Measurements from ENCODE around the gene TMEM108. TPM values are rescaled to one million over a fixed set of nuclear protein-coding genes. Genes with fewer than 3 reads are reported as not detected.

TMEM108 gene
- total RNA-seq, 4 donors from 2014 or later: 1.1 to 3.2 TPM; not detected in 2

DNA sequence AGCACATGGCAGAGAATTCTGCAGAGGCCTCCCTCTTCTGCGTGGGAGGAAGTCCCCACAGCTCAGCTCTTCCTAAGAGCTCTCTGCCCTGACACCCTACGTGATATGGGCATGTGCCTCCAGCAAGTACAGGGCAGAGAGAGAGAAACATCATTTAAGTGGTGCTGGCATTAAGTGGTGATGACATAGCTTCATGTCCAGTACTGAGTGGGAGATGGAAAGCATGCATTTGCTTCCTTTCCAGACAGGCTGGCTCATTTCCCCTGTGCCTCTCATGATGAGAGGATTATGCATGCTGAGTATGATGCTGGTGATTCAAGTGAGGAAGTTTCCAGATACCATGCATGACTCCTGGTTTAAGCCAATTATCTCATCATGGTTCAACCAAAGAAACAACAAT is 388.5 kb downstream of the TMEM108 start:
- Histone ChIP-seq H3K4me1 (no peaks in the 10 kb centered on the region), H3K4me3 (no peak overlapping the region), H3K27me3 (no peaks in the 10 kb centered on the region), H3K36me3 (no peaks in the 10 kb centered on the region), H3K27ac (no peak overlapping the region), H3K9me3 (no peaks in the 10 kb centered on the region)
- no peak for TF ChIP-seq POLR2A (IDR thresholded peaks at IDR 0.05)
- TF ChIP-seq, protein P1, sequence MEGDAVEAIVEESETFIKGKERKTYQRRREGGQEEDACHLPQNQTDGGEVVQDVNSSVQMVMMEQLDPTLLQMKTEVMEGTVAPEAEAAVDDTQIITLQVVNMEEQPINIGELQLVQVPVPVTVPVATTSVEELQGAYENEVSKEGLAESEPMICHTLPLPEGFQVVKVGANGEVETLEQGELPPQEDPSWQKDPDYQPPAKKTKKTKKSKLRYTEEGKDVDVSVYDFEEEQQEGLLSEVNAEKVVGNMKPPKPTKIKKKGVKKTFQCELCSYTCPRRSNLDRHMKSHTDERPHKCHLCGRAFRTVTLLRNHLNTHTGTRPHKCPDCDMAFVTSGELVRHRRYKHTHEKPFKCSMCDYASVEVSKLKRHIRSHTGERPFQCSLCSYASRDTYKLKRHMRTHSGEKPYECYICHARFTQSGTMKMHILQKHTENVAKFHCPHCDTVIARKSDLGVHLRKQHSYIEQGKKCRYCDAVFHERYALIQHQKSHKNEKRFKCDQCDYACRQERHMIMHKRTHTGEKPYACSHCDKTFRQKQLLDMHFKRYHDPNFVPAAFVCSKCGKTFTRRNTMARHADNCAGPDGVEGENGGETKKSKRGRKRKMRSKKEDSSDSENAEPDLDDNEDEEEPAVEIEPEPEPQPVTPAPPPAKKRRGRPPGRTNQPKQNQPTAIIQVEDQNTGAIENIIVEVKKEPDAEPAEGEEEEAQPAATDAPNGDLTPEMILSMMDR (IDR thresholded peaks at IDR 0.05): no peak
- intact Hi-C loops (cut with DNase I; ENCODE audit: low total_unique reads): loop anchor here (10.0 kb wide), 1 partner anchor 702 kb away; the partner anchor contains the start of gene NPHP3
- DNase-seq: no peak

DNA sequence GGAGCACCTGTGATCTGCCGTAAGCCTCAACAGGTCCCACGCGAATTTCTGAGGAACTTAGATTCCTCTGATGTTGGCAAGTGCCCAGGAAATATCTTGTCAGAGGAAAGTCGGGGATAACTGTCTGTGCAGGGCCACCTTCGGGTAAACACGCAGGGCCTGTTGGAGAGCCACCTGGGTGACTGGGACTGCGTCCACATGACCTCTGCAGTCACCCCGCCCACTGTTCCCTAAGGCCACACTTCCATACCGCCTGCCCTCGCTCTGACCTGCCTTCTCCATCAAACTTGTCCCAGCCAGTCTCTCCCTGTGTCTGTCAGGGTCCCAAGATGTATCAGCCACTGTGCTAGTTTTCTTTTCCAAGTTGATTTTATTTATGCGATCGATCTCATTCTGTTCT is 390.4 kb downstream of the TMEM108 start:
- Histone ChIP-seq H3K4me1 (no peaks in the 10 kb centered on the region), H3K27me3 (no peaks in the 10 kb centered on the region), H3K9me3 (no peaks in the 10 kb centered on the region), H3K36me3 (no peaks in the 10 kb centered on the region), H3K27ac (no peak overlapping the region), H3K4me3 (no peak overlapping the region)
- TF ChIP-seq, protein P1 (IDR thresholded peaks at IDR 0.05): no peak
- no peak for TF ChIP-seq POLR2A (IDR thresholded peaks at IDR 0.05)
- DNase-seq: no peak
- intact Hi-C loops (cut with DNase I; ENCODE audit: low total_unique reads): loop anchor here (10.0 kb wide), 1 partner anchor 704 kb away; the partner anchor contains the start of gene NPHP3

DNA sequence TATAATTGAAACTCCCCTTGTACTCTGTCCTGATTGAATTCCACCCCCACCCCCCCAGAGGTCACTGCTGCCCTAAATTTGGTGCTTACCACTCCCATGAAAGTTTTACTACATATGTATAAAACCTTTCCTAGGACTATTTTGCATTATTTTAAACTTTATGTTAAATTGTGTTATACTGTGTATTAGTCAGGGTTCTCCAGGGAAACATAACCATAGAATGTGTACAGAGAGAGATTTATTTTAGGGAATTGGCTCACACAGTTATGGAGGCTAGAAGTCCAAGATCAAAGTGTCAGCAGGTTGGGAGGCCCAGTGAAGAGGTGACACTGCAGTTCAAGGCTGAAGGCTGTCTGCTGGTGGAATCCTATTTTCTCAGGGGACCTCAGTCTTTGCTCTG is 390.9 kb downstream of the TMEM108 start:
- TF ChIP-seq, protein P1 (IDR thresholded peaks at IDR 0.05): no peak
- TF ChIP-seq POLR2A (IDR thresholded peaks at IDR 0.05): no peak
- Histone ChIP-seq H3K27me3 (no peaks in the 10 kb centered on the region), H3K4me3 (no peak overlapping the region), H3K4me1 (no peaks in the 10 kb centered on the region), H3K36me3 (no peaks in the 10 kb centered on the region), H3K9me3 (no peaks in the 10 kb centered on the region), H3K27ac (no peak overlapping the region)
- DNase-seq: no peak
- intact Hi-C loops (cut with DNase I; ENCODE audit: low total_unique reads): loop anchor here (10.0 kb wide), 1 partner anchor 704 kb away; the partner anchor contains the start of gene NPHP3

DNA sequence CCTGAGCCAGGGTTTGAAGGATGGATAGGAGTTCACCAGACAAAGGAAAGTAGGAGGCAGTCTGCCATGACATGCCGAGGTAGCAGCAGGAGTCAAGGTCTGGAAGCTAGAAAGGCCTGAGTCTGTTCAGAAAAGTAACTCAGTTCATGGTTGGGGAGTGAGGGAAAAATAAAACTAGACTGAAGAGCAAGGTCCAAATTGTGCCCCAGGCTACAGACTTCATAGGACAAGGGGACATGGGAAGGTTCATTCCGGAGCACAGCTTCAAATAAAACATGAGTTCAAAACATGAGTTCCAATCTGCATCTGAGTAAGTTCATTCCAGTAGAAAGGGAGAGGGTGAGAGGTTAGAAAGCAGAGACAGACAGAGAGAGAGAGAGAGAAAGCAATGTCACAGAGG is 401.4 kb downstream of the TMEM108 start:
- Histone ChIP-seq H3K4me3 (no peak overlapping the region), H3K36me3 (no peaks in the 10 kb centered on the region), H3K4me1 (no peaks in the 10 kb centered on the region), H3K9me3 (no peaks in the 10 kb centered on the region), H3K27ac (no peak overlapping the region), H3K27me3 (no peaks in the 10 kb centered on the region)
- no peak for DNase-seq
- intact Hi-C loops (cut with DNase I; ENCODE audit: low total_unique reads): no loop called here
- no peak for TF ChIP-seq POLR2A (IDR thresholded peaks at IDR 0.05)
- TF ChIP-seq, protein P1 (IDR thresholded peaks at IDR 0.05): no peak

DNA sequence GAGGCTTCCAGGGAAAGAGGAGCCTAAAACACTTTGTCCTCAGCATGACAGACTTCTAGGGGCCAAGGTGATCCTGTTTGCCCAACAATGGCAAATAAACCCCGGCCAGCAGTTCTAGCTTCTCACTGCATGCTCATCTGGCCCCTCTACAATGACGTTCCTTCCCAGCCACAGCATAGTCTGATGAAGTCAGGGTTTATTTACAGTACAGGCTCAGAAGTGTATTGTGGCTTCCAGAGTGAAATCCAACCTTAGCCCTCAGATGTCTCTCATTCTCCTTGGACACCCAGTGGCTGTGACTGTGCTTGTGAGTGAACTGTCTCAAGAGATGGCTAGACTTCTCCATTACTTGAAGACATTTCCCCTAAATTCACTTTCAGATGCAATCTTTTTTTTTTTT is 402.5 kb downstream of the TMEM108 start:
- DNase-seq: no peak
- Histone ChIP-seq H3K36me3 (no peaks in the 10 kb centered on the region), H3K4me1 (no peaks in the 10 kb centered on the region), H3K4me3 (no peak overlapping the region), H3K27me3 (no peaks in the 10 kb centered on the region), H3K27ac (no peak overlapping the region), H3K9me3 (no peaks in the 10 kb centered on the region)
- TF ChIP-seq, protein P1 (IDR thresholded peaks at IDR 0.05): no peak
- intact Hi-C loops (cut with DNase I; ENCODE audit: low total_unique reads): no loop called here
